VCaP (cell line): ENCODE results near the gene CLDN34.

ENCODE experiments used
- H3K27ac ChIP-seq: fragments of 450-650 bp; 2 replicates; pipeline ENCODE4 v1.5.1; 2017
- TF ChIP-seq, protein P1 (sequence below): fragments of 450-650 bp; conservative IDR thresholded peaks from 2 replicates; pipeline ENCODE4 v1.5.1; 2017; ENCODE audit warnings: mild to moderate bottlenecking, moderate library complexity

The CLDN34 gene

DNA sequence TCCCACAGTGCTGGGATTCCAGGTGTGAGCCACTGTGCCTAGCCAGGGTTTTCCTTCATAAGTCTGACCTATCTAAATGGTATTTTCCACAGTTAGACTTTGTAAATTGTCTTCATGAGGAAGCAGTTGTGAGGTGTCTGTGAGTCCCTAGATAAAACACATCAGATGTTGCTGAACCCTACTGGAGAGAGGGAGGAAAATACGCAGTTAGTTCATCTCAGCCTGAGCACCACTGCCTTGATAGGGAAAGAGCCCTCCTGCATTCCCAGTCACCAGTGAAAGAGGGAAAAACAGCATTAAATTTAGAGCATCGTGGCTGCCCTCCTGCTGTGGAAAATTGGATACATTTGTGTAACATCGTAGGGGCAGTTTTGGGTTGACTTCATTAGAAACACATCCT is 31.7 kb upstream of the CLDN34 start:
- TF ChIP-seq, protein P1, sequence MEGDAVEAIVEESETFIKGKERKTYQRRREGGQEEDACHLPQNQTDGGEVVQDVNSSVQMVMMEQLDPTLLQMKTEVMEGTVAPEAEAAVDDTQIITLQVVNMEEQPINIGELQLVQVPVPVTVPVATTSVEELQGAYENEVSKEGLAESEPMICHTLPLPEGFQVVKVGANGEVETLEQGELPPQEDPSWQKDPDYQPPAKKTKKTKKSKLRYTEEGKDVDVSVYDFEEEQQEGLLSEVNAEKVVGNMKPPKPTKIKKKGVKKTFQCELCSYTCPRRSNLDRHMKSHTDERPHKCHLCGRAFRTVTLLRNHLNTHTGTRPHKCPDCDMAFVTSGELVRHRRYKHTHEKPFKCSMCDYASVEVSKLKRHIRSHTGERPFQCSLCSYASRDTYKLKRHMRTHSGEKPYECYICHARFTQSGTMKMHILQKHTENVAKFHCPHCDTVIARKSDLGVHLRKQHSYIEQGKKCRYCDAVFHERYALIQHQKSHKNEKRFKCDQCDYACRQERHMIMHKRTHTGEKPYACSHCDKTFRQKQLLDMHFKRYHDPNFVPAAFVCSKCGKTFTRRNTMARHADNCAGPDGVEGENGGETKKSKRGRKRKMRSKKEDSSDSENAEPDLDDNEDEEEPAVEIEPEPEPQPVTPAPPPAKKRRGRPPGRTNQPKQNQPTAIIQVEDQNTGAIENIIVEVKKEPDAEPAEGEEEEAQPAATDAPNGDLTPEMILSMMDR, result no peak
- H3K27ac ChIP-seq, result no peak overlapping the region

DNA sequence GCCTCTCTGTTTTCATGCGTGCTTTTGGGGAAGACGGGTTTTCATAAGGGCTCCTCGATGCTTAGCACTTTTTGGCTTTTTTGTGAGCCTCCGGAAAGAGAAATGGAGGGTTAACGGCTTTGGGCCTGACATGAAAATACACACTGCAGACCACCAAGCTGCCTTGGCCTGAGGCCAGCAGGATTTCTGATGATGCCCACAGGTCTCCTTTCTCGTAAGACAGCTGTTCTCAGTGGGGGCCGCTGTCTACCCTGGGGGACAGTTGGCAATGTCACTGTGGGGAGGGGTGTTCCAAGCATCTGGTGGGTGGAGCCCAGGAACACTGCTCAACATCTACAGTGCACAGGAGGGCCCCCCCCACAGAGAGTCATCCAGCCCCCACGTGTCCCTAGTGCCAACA is 29.4 kb upstream of the CLDN34 start:
- TF ChIP-seq, protein P1, result no peak

DNA sequence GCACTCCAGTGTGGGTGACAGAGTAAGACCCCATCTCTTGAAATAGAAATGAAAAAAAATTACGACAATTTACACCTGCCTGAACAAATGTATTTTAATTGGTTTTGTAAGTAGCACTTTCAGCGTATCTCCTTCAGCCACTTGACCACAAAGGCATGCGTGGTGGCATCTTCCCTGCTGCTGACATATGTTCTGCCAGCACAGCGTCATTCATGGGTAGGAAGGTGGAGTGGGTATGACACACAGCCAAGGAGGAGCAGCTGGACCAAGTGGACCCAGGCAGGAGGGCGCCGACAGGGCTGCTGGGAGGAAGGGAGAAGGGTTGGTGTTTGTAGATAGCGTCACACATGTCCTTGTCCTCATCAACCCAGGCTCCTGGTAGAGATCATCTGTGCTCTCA is 28.6 kb upstream of the CLDN34 start:
- TF ChIP-seq, protein P1, result no peak
- no peak overlapping the region for H3K27ac ChIP-seq

More for the DNA sequence above, 29.4 kb upstream of the CLDN34 start:
- no peak overlapping the region for H3K27ac ChIP-seq

DNA sequence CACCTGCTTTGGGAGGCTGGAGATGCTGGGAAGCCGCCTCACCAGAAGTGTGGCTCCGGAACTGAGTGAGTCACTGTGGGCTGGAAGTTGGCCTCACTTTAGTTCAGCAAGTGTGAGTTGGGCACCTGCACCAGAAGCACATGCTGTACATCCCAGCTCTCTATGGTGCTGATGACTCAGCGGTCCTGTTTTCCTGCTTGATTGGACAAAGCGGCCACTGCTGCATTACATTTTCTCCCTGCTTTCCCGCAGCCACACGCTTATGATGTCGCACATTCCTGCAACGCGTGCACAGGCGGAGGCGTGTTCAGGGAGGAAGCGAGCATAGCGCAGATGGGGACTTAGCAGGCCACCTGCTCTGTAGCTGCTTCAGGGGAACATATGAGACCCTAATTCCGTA is 26.7 kb upstream of the CLDN34 start:
- TF ChIP-seq, protein P1, result no peak
- no peak overlapping the region for H3K27ac ChIP-seq

DNA sequence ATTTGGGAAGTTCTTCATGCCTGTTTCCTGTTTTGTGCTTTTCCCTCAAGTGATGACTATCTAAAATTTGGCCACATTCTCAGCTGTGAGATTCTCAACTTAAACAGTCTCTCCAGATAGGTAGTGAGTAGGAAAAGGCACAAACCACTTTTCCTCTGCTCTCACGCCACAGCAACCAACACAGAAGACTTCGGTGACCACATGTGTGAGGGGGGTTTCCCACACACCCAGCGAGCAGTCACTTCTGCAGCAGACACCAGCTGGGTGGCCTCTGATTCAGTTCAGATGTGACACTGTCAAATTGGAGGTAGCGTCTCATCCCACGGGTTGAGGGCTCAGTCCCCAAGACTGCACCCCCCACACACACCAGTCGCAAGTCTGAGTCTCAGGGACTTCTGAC is 25.1 kb upstream of the CLDN34 start:
- TF ChIP-seq, protein P1, result no peak
- H3K27ac ChIP-seq, result no peak overlapping the region

DNA sequence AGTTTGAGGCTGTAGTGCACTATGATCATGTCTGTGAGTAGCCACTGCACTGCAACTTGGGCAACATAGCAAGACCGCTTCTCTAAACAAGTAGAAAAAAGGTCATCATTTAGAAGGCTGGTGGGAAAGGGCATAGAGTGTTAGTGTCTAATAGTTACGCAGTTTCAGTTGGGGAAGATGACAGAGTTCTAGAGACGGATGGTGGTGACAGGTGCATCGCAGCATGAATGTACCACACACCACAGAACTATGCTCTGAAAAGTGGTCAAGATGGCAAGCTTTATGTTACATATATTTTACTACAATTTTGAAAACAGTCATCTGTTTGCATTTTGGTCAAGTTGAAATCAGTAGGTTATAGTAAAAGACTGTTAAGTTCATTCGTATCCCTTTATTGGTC is 23.7 kb upstream of the CLDN34 start:
- no peak overlapping the region for H3K27ac ChIP-seq
- TF ChIP-seq, protein P1, result no peak

DNA sequence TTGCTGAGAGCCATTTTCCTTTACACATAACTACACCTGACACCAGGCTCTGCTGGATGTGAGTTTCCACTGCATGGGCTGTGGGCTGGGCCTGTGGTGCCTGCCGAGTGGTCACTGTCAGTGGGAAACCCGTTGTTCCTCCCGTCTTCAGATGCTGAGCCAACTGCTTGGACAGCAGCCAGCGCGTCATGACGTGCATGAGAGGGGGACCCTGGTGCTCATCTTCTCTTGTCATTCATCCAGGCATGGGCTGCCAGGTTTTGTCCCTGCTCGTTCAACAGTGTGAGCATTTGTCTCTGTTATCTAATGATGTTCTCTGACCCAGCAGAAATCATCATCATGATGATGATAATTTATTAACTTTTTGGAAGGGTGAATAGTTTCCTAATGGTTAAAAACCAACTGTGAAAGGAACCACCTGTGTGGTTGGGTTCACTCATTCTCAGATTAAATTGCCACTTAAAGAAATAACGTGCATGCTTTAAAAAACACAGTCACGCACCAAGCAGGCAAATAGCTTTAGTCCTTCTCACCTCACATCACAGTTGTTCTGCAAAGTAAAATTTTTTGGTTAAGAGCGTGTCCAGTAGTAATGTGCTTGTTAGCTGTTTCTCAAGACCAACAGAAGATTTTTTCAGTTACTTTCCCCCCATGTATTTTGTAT is 19.9 kb upstream of the CLDN34 start:
- TF ChIP-seq, protein P1, result no peak
- peak overlapping the region; percentile 22 for H3K27ac ChIP-seq
